ENCODE measurements around the gene ALCAM.

ALCAM gene

DNA sequence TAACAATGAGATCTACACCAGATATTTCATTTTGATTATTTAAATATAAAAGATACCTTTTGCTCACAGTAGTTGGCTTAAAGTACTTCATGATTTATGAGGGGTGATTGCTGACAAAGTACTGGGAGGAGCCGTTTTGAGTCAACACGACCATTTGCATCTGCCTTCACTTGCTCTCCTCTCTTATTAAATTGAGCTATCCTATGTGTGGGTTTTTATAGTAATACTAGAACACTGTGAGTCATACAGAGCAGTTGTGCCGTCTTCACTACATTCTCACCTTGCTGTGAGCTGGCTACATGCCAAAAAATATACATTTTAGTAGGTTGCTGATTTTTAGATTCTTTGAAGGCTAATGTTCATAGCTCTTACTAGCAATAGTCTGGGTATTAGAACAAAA is 161.2 kb downstream of the ALCAM start:
- DNase-seq (ENCODE audit: low read depth) = no peak

DNA sequence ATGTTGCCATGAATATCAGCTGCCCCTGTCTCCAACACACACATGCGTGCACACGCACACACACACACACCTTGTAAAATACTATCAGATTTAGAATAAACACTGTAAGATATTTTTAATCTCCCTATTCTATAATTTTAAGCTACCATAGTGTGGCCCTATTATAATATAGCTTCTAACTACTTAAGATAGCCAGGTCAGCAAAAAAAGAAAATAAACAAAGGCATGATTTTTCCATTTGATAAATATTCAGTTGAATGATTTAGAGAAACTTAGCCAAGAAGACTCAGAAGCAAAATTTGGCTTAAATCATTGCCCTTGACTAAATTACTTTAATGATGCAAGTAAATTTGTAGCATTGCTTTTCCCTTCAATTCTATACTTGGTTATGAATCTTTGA is 162.2 kb downstream of the ALCAM start:
- DNase-seq (ENCODE audit: low read depth) = no peak

DNA sequence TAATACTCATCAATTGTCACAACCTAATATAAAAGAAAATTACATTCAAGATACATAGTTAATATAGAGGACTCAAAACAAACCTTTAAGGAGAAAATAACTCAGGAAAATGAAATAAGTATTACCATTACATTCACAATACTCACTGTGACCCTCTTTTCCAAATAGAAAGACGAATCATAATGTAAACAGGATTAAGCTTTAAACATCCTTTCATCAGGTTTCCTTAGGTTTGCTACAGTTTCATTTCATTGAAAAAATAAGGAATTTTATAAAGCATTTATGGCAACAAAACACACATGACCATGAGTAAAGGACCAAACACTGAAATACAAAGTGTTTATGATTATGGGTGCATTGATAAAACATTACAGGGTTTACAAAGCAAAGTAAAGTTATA is 162.7 kb downstream of the ALCAM start:
- no peak for DNase-seq (ENCODE audit: low read depth)

DNA sequence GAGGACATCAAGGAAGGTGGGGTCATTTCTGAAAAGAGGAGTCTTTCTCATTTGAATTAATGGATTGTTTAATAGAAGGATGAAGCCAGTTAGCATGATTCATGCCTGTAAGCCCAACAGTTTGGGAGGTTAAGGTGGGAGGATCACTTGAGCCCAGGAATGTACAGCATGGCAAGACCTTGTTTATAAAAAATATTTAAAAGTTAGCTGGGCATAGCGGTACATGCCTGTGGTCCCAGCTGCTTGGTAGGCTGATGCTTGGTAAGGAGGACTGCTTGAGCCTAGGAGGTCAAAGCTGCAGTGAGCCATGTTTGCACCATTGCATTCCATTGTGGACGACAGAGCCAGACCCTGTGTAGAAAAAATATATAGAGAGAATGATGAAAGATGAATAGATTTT is 165.5 kb downstream of the ALCAM start:
- no peak for DNase-seq (ENCODE audit: low read depth)

DNA sequence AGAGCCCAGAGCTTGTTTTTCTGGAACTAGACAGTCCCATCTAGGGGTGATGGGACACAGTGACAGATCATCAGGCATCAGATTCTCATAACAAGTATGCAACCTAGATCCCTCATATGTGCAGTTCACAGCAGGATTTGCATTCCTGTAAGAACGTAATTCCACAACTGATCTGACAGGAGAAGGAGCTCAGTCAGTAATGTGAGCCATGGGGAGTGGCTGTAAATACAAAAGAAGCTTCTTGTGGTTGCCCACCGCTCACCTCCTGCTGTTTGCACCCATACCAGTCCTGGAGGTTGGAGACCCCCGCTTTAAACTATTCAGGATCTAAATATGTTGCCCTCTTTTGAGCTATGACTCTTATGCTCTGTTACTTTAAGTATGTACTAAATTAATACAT is 167.3 kb downstream of the ALCAM start:
- DNase-seq (ENCODE audit: low read depth) = no peak

DNA sequence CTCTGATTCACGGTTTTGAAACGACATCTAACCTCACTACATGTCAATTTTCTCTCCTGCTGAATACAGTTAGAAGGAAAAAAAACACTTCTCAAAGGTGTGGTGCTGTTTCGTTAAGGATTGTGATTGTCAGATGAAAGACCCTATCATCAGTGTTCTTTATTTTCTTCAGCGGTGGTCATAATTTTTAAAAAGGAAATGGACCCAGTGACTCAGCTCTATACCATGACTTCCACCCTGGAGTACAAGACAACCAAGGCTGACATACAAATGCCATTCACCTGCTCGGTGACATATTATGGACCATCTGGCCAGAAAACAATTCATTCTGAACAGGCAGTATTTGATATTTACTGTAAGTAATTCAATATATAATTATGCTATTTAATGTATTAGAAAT is 167.8 kb downstream of the ALCAM start:
- DNase-seq (ENCODE audit: low read depth) = no peak

DNA sequence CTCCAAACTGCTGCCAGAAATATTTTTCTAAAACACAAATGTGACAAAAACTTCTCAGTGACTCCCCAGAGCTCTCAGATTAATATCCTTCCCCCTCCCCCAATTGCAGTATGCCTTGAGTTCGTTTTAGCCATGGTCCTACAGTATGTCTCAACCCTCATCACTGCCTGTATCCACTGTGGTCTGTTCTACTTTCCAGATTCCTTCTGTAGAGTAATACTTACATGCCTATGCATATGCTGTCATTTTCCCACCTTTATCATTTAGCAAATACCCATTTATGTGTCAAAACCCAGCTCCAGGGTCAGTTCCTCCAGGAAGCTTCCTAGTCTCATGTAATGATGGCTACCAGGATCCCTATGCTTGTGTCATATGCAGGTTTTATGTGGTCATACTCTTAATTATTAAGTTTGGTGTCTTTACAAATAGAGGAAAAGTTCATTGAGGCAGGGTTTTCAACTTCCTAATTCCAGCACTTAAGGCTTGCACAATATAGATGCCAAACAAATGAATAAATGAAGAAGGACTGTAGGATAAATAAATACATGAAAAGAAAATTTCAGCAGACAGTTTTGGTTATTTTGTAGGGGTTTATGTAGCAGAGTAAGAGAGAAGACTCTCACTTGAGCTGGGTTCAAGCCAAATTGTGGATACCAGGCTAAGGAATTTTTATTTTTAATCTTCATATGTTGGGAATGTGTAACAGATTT is 170.8 kb downstream of the ALCAM start:
- DNase-seq (ENCODE audit: low read depth) = no peak

DNA sequence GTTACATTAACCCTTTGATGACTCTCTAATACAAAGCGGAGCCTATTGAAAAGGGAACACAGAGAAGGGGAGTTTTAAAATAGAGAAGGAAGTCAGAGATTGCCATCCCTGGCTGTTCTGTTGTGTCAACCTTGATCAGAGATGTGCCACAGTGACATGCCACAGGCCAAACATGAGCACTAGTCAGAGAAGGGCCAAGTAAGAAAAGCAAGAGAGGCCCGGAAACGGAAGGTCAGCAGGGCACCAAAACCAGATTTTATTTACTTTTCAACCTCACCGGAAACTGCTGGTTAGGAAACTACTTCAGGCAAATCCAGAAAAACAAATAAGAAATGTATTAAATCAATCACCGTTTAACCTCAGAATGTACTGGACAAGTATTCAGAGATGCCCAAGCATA is 171.8 kb downstream of the ALCAM start:
- DNase-seq (ENCODE audit: low read depth) = no peak

DNA sequence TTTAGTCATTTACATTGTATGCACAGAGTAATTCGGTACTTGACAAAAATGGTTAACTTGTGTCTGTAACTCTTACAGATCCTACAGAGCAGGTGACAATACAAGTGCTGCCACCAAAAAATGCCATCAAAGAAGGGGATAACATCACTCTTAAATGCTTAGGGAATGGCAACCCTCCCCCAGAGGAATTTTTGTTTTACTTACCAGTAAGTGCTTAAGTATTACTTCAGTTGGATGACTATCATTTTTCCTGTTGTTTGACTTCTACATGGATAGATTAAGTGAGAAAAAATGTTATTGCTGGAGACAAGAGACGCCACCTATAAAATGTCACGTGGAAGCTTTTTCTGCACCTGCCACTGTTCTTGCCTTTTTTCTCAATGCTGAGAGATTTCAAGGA is 173.2 kb downstream of the ALCAM start:
- no peak for DNase-seq (ENCODE audit: low read depth)

DNA sequence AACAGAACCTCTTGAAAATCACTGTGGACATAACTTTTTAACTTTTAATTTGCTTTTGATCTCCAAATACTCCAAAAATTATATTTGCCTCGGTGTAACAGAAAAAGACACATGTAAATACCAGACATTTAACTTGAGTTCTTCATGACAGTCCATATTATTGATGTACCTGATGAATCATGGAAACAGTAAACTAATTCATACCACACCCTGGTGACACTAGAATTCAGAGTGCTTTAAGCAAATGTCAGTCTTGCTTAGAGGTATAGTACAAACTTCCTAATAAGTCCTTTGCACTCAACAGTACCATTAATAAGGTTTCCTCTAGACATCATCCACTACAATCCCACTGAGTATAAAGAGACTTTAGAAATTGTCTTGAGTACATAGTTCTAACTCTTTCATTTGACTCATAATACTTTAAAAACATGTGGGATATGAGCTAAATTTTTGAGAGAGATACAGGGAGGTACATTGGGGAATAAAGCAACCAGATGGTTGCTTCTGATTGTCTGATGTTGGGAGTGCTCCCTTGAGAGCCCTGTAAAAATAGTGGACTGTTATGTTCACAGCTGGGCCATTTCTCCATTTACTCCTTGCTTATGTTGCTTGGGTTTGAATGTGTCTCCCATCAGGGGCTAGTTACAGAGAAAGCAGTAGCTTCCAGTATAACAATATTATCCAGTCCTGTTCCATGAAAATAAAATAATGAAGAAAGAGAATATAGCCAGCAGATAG is 175.7 kb downstream of the ALCAM start:
- DNase-seq (ENCODE audit: low read depth) = no peak

DNA sequence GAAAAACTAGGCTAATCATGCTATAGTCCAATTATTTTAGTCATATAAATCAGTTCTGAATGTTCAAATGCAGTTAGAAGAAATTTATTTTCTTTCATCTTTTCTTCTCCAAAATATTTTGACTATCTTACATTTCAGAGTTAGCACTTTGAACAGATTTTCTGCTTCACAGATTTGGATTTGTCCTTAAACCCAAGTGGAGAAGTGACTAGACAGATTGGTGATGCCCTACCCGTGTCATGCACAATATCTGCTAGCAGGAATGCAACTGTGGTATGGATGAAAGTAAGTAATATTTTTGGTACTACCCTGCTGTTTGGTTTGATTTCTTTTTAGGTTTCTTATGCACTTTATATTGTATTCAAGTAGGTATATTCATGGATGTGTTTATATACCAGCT is 178.3 kb downstream of the ALCAM start:
- DNase-seq (ENCODE audit: low read depth) = no peak

DNA sequence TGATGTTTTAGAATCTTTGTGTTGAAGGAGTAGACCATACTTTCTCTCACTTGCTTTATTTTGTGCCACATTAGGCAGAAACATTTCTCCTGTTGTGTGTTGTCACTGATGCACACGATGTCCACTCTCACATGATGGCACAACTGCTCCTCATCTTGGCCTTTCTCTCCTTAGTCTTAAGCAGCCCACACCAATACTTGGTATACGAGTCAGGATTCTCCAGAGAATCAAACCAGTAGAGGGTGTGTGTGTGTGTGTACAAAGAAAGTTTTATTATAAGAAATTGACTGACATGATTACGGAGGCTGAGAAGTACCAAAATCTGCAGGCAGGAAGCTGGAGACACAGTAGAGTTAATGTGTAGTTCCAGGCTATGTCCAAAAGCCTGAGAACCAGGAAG is 187.1 kb downstream of the ALCAM start:
- no peak for DNase-seq (ENCODE audit: low read depth)

DNA sequence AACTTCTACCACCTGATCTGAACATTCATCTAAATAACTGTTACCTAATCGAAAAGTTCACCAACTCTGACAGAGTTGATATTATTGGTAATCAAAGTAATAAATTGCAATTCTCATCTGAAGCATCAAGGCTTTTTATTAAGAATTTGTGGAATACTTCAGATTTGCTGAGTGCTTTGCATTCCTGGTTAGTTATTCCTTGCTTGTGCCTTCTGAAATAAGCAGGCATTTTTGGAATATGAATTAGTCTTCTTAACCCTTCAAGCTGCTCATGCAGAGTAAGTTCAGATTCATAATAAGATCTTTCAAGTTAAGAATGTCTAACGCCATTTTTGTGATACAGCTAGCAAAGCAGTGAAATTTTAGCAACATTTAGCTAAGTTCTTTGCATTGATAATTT is 188.5 kb downstream of the ALCAM start:
- DNase-seq (ENCODE audit: low read depth) = no peak

DNA sequence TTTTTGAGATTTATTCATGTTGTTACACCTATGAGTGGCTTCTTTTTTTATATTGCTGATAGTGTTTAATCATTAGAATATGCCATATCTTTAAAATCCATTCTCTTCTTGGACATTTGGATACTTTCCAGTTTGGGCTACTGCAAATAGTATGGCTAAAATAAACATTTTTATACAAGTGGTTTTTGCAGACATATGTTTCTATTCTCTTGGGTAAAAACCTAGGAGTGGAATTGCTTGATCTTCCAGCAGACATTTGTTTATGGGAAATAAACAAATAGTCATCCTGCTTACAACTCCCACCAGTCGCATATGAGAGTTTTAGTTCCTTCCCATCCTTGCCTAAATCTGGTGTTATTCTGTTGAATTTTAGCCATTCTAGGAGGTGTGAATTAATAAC is 193.1 kb downstream of the ALCAM start:
- no peak for DNase-seq (ENCODE audit: low read depth)

DNA sequence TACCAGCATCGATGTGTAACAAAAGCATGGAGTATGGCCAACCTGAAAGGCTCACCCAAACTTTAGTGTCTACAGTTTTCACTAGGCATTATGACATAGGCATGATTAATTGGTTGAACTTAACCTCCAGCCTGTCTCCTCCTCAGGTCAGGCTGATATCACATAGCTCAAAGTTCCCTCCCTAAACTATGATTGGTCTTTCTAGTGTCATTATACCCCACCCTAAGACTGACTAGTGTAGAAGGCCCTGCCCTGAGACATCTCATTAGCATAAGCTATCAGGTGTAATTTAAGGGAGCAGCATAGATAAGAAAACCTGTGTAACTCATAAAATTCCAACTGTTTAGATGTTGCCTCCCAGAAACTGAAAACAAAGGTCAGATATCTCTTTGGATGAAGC is 195.2 kb downstream of the ALCAM start:
- no peak for DNase-seq (ENCODE audit: low read depth)

DNA sequence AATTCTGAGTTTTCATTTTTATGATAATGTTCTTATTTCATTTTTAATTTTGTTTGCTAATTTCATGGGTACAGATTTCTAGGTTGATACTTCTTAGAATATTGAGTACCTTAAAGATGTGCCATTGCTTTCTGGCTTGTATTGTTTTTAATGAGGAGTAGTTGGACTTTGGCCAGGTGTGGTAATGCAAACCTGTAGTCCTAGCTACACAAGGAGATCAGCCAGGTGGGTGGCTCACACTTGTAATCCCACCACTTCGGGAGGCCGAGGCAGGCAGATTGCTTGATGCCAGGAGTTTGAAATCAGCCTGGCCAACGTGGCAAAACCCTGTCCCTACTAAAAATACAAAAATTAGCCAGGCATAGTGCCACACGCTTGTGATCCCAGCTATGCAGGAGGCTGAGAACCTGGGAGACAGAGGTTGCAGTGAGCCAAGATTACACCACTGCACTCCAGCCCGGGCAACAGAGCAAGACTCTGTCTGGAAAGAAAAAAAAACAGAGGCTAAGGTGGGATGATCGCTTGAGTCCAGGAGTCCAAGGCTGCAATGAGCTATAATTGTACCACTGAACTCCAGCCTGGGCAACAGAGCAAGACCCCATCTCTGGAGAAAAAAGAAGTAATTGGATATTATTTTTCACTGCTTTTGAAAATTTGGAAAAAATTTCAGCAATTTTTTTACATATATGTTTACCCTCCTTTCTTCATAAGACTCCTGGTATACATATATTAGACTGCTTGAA is 198.0 kb downstream of the ALCAM start:
- no peak for DNase-seq (ENCODE audit: low read depth)

DNA sequence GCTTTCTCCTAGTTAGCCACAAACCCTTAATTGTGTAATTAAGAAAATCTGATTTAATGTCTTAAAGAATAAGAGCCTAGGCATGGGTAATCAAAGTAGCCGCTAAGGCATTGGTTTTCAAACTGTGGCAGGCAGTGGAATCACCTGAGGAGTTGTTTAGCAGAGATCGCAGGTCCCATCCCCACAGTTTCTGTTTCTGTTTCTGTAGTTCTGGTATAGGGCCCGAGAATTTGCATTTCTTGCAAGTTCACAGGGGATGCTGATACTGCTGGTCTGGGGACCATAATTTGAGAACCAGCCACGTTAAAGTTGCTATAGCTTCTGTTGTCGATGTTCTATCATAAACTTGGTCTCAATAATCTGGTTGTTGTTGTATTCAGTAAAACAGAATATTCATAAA is 204.3 kb downstream of the ALCAM start:
- no peak for DNase-seq (ENCODE audit: low read depth)

DNA sequence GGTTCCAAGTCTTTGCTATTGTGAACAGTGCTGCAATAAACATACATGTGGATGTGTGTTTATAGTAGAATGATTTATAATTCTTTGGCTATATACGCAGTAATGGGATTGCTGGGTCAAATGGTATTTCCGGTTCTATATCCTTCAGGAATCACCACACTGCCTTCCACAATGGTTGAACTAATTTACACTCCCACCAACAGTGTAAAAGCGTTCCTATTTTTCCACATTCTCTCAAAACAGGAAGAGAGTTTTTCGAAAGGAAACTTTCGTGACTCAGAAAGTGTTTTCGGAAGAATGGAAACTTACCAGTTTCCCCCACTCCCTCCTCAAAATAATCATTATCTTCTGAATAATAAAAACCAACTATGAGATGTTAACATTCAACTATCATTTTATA is 205.8 kb downstream of the ALCAM start:
- DNase-seq (ENCODE audit: low read depth) = no peak

DNA sequence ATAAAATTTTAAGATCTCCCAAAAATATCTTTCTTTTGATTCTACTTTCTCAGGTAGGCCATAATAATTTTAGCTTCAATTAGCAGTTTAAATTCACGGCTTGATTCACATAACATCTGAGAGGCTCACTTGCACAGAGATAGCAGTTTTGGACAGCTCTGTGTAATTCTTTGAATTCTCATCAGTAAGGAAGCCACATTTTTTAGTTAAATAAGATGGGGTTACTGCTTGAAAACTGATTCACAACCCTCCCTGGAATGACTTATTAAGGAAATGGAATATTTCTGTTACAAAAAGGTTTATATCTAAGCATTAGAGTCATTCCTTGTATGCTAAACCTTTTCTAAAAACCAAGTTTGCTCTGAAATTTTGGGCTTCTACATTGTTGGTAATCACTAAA is 212.7 kb downstream of the ALCAM start:
- DNase-seq (ENCODE audit: low read depth) = no peak

DNA sequence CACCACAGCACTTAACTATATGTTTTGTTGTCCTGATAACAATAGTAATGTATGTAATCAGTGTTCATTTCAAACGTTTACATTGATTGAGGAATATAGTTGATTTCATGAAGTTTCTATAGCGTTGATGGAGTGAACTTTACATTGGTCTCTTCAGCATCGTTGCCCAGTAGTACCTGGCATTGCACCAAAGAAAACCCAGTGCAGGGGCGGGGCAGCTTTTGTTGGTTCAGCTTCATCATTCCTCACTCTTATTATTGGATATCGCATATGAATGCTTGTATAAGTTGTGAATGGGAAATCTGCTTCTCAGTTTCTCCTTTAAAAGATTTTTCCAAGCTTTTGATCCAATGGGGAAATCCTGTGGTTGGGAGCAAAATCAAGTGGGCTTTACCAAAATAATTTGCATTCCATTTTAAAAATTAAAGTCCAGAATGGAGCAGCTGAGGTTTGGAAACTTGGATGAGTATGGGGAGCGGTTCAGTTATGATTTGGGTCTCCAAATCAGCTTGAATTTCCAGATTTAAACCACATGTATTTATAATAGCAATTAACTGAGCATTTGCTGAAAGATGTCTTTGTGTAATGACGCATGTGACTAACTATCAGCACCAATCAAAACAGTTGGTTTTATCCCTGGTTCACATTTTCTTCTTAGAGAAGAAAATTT is 213.7 kb downstream of the ALCAM start:
- DNase-seq (ENCODE audit: low read depth) = no peak

DNA sequence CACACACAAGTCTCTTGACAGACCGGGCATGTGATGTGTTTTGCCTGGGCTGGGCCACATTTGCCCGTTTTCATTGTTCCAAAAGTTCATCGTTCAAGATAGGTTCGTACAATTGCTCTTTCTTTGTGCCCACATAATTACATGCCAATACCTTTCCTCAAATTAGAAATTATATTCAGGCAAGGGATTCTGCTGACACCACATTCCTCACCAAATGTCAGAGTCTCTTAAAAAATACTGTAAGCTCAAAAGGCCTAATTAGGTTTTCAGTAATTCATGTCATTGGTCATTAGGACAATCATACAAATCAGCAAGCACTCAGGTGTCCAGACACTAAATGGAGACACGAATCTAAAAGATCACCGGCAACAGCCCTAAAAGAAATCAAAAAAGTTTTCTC is 215.3 kb downstream of the ALCAM start:
- no peak for DNase-seq (ENCODE audit: low read depth)

DNA sequence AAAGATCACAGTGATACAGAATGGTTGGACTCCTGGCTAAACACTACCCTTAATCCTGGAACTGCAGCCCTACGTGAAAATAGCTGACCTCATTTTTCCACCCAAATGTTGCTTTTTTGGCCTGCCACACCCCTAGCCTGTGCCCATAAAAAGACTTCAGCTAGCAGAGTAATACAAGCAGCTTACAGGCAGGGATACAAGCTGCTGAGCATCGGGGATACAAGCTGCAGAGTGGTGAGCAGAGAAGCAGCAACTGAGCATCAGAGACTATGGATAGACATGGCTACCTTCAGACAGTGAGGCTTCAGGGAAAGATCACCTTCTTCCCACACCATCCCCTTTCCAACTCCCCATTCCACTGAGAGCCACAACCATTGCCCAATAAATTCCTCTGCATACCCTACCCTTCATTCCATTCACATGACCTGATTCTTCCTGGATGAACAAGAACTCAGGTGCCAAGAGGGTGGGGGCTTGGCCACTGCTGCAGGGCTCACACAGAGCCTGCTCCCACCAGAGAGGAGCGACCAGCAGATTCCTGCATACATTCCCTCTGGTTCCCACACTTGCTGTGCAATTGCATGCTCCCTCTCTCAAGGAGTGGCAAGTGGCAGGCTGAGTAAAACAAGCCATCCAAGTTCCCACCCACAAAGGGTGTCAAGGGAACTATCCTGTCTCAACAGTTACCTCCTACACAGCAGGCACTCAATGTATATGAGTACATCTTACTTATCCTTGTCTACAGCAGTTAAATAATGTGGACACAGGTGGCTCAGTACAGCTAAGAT is 217.5 kb downstream of the ALCAM start:
- no peak for DNase-seq (ENCODE audit: low read depth)

Measured in T follicular helper cell (primary cell).